ENCODE results near the gene CCDC106.
A peak's percentile ranks its signal among the peaks of the same experiment; 100 is the strongest.

CCDC106 gene

DNA sequence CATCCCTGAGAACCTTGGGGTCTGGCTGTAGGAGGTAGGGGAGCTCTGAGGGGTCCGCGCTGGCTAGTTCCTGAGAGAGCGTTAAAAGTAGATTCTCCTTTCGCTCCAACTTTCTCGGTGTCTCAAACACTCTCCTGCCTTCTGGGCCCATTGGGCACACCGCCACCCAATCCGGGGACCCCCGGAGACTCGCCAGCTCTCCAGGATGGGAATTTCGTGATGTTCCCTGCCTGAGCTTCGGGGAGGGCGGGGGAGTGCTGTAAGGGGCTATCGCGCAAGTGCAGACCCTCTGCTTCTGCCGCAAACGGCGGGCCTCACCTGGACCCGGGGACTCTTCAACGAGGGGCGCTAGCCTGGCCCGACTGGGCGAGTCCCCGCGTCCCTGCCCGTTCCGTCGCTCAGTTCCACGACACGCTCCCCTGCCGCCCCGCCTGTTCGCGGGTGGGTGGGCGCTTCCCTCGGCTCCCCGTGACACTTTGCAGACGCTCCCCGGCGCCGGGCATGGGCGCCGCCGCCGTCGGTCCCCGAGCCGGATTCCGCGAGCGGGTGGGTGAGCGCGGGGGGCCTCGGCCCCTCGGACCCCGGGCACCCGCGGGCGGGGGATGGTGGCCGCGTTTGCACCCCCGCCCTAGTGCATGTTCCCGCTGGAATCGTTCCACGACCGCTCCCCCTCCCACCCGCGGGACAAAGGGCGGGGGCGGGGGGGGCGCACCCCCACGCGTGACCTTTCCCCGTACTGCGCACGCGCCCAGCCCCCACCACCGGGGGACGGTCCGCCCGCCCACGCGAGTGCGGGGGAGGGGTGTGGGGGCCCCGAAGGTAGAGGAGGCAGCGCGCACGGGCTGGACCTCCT lies at the start of gene CCDC106:
Gene CCDC106, plus strand, starts transcription at position 481 of the 853 bp plus-strand sequence. CDS start 835 bp downstream, outside the sequence.
- TF ChIP-seq, protein P1, sequence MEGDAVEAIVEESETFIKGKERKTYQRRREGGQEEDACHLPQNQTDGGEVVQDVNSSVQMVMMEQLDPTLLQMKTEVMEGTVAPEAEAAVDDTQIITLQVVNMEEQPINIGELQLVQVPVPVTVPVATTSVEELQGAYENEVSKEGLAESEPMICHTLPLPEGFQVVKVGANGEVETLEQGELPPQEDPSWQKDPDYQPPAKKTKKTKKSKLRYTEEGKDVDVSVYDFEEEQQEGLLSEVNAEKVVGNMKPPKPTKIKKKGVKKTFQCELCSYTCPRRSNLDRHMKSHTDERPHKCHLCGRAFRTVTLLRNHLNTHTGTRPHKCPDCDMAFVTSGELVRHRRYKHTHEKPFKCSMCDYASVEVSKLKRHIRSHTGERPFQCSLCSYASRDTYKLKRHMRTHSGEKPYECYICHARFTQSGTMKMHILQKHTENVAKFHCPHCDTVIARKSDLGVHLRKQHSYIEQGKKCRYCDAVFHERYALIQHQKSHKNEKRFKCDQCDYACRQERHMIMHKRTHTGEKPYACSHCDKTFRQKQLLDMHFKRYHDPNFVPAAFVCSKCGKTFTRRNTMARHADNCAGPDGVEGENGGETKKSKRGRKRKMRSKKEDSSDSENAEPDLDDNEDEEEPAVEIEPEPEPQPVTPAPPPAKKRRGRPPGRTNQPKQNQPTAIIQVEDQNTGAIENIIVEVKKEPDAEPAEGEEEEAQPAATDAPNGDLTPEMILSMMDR (IDR thresholded peaks at IDR 0.05; ENCODE audit: insufficient read depth, low read length, missing control alignments), result no peak
- ChIA-PET CTCF (interaction anchor here (1.1 to 5.7 kb wide), 5 partner anchors 12 to 180 kb away, joined by 3 to 51 read pairs (median 9); no protein-coding TSS in a partner anchor), POLR2A (interaction anchor here (0.6 to 0.7 kb wide), 2 partner anchors 13 to 74 kb away, joined by 3 read pairs; no protein-coding TSS in a partner anchor)
- peak within 1 kb of the TSS; percentile 84 for H3K4me3 ChIP-seq (ENCODE audit: low read depth, low read length)
- no peak for DNase-seq (ENCODE audit: low read depth, low spot score)

DNA sequence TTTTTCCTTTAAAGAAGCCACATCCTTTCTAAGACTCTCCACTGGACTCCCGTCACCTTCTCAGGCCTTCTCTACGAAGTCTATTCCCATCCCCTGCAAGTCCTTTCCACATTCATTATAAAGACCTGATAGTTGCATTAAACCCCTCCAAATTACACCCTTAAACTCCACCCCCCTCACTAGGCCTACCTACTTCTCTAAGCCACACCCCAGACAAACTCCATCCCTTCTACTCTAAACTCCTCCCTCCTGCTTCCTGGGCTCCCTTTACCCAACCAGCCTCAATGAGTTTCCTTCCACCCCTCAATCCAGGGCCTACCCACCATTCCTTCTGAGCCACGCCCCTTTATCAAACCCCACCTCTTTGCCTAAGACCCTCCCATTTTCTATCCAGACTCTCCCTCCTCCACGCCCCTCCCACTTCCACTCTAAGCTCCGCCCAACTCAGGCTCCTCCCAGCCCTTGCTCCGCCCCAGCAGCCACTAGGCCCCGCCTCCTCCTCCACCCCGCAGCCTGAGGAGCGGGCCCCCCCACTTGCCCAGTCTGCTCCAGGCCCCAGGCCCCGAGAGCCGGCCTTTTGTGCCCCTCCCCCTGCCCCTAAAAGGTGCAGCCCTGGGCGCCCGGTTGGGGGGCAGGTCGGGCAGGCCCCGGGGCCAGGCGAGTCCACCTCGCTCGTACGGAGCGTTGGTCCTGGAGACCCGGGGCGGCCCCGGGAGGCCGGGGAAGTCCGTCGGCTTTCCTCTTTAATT lies 49.1 kb upstream of the CCDC106 start:
- ChIA-PET POLR2A (interaction anchor here (0.6 to 1.6 kb wide), 10 partner anchors 11 to 209 kb away, joined by 3 to 6 read pairs (median 4); partner anchors contain the start of genes UBE2S and ZNF784), CTCF (interaction anchor here (1.6 to 2.9 kb wide), 2 partner anchors 11 to 83 kb away, joined by 6 to 15 read pairs; no protein-coding TSS in a partner anchor)
- TF ChIP-seq, protein P1 (IDR thresholded peaks at IDR 0.05; ENCODE audit: insufficient read depth, low read length, missing control alignments), result no peak
- peak overlapping the region; percentile 87 for H3K4me3 ChIP-seq (ENCODE audit: low read depth, low read length)
- DNase-seq (ENCODE audit: low read depth, low spot score), result peak; percentile 74

- H3K4me3 ChIP-seq (ENCODE audit: low read depth, low read length), result peak within 1 kb of the TSS; percentile 87
- TF ChIP-seq, protein P1 (IDR thresholded peaks at IDR 0.05; ENCODE audit: insufficient read depth, low read length, missing control alignments), result no peak
- POLR2A ChIA-PET, result interaction anchor here (0.7 to 1.6 kb wide), 10 partner anchors 12 to 210 kb away, joined by 3 to 6 read pairs (median 4); partner anchors contain the start of genes UBE2S and ZNF784
- CTCF ChIA-PET, result interaction anchor here (1.6 to 2.9 kb wide), 2 partner anchors 12 to 83 kb away, joined by 6 to 15 read pairs; no protein-coding TSS in a partner anchor
- DNase-seq (ENCODE audit: low read depth, low spot score), result peak; percentile 88
These were observed 48.6 kb upstream of the CCDC106 start, which contains the start of gene FIZ1 for GRCh38 chr19:55599468-55599841. TSS of gene FIZ1 (minus strand) at chr19:55599517. CDS start at chr19:55597865, 1,652 bp downstream.

GRCh38 chr19:55599842-55600661 lies 48.0 kb upstream of the CCDC106 start, which contains the start of gene ZNF524:
TSS of gene ZNF524 (plus strand) at chr19:55600288. CDS start at chr19:55602113, 1,825 bp downstream.
- no peak for DNase-seq (ENCODE audit: low read depth, low spot score)
- TF ChIP-seq, protein P1 (IDR thresholded peaks at IDR 0.05; ENCODE audit: insufficient read depth, low read length, missing control alignments), result no peak
- ChIA-PET POLR2A (interaction anchor here (0.7 to 1.6 kb wide), 9 partner anchors 14 to 211 kb away, joined by 3 to 6 read pairs (median 4); partner anchors contain the start of genes UBE2S and ZNF784), CTCF (interaction anchor here (2.9 kb wide), 1 partner anchor 84 kb away, joined by 15 read pairs; no protein-coding TSS in a partner anchor)
- peak within 1 kb of the TSS; percentile 87 for H3K4me3 ChIP-seq (ENCODE audit: low read depth, low read length)

DNA sequence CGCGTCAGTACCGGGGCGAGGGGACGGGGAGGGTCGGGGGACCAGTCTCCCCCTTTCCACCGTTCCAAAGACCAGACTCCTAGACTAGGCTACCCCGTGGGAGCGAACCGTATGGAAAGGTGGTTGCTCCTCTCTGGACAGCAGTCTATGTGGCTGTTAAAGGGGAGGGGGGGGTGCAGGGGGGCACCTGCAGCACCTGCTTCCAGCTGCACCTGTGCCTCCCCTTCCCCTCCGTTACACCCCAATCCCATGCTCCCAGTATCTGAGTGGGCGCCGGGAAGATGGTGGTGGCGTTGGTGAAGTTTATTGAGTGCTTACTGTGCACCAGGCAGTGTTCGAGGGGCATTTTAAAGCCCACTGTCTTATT lies 47.4 kb upstream of the CCDC106 start:
- peak overlapping the region; percentile 87 for H3K4me3 ChIP-seq (ENCODE audit: low read depth, low read length)
- ChIA-PET CTCF (interaction anchor here (2.9 kb wide), 1 partner anchor 85 kb away, joined by 15 read pairs; no protein-coding TSS in a partner anchor), POLR2A (no interaction called here)
- DNase-seq (ENCODE audit: low read depth, low spot score), result no peak
- TF ChIP-seq, protein P1 (IDR thresholded peaks at IDR 0.05; ENCODE audit: insufficient read depth, low read length, missing control alignments), result no peak

Data from AG04449 (cell line).